Stimulated activated CD8-positive, alpha-beta memory T cell treated with anti-CD3 and anti-CD28 coated beads, Interleukin-15, amount 100 ng/mL, for 48 hours (primary cell): ENCODE measurements around the gene ANKS1B.
"Not testable (repeated sequence)": the region's sequence is repeated elsewhere in the genome, so short reads cannot be mapped to it uniquely, and the experiment has no call there.

Experiments
- DNase-seq, 2 donors: peaks; one replicate each; pipeline ENCODE4 v3.0.0-alpha.2; 2020; ENCODE audit warnings: low read depth in 2 of 2

The ANKS1B gene

DNA sequence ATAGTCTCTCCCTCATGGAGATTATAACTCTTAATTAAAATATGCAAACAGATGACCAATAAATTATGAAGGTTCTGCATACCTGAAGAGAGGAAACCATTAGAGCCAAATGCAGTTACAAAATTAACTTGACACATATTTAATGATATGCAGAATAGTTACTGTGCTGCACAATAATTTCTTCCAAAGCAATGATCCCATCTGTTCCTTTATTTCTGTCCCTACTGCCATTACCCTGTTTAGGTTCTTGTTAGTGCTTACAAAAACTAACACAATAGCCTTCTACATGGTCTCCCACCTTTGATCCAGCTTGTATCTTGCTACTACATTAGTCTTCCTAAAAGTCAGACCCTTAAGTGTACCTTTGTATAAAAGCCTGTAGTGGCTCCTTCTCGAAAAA, 928.5 kb downstream of the ANKS1B start:
- no peak for DNase-seq

DNA sequence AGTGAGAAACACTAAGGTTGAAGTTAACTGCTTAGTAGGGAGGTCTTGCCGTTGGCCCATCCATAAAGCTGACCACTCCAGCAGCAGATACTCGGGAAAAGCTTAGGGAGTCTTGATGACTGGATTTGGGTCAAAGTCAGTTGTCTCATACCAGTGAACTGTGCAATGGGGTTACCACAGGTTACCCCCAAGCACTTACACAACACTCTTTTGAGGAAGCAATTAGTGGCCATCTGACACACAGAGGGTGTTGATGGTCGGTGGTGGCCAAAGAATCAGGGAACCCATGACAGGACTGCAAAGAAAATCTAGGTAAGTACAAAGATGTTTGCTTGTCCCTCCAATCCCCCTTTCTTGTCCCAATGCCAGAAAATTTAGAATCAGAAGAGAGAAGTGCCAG, 929.4 kb downstream of the ANKS1B start:
- DNase-seq, result no peak

DNA sequence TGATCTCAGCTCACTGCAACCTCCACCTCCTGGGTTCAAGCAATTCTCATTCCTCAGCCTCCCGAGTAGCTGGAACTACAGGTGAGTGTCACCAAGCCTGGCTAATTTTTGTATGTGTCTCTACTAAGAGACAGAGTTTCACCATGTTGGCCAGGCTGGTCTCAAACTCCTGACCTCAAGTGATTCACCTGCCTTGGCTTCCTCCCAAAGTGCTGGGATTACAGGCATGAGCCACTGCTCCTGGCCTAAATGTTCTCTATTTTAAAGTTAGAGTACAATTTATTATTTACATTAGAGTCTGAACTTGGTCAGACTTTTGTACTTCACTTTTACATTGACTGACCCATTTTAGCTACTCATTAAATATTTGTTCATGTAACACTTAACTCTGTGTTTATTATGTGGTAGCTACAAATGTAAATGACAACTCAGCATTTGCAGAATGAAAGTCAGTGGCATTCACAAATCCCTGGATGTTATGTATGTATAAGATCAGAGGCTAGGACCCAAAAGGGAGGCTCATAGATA, 930.1 kb downstream of the ANKS1B start:
- DNase-seq, result no peak

DNA sequence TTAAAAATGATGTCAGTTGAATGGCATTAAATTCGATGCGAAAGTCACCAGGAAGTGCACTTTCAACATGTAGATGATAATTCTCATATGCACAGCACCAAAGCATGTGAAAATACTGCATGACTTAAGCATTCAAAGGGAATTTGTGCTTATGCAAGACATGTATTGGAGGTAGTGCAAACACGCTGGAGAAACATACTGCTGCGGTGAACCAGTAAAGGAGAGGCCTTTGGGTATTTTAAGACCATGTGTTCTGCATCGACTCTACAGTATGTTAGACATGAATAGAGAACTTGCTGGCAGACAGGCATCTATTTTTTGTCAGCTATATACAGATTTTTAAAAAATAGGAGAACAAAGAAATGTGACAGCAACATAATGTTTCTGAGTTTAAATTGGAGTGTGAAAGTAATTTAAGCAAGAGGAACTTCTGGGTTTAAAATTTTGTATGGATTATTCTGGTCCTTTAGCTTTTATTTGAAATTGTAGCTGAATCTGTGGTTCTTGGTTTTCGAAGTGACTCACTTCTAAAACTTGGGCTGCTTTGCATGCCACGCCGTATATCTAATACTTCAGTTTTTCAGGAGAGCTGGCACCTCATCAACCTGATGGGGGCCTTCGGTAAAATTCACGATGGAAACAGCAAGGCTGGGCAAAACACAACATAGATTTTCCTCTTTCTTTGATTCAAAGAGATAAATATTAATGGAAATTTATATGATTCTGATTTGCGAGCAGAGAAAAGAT, 930.9 kb downstream of the ANKS1B start:
- no peak for DNase-seq

GRCh38 chr12:99049774-99050173, 935.0 kb downstream of the ANKS1B start:
- DNase-seq, result no peak

- no peak for DNase-seq
Observed at GRCh38 chr12:99045158-99045557, 939.6 kb downstream of the ANKS1B start.

DNA sequence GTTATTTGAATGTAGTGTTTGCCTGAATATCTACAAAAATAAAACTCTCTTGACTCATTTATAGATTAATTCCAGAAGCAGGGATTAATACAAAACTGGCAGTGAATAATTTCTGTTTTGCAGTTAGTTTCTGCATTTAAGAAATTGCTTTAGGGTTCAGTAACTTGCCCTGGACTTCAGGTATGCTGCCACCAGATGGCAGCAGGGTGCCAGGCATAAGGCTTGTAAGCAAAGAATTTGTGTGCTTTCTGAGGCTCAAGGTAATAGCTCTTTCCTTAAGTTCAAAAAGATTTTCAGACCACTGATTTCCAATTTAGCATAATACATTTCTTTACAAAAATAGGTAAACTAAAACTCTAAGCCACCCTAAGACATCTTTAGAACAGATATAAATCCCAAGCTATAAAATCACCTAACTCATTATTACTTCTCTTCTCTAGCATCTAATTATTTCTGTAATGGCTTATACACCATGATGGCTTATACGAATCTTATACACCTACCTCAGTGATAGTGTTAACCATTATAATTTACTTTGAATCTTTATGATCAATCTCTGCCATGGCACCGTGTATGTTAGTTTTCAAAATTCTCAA, 941.3 kb downstream of the ANKS1B start:
- DNase-seq, result peak; percentile 19 to 20

DNA sequence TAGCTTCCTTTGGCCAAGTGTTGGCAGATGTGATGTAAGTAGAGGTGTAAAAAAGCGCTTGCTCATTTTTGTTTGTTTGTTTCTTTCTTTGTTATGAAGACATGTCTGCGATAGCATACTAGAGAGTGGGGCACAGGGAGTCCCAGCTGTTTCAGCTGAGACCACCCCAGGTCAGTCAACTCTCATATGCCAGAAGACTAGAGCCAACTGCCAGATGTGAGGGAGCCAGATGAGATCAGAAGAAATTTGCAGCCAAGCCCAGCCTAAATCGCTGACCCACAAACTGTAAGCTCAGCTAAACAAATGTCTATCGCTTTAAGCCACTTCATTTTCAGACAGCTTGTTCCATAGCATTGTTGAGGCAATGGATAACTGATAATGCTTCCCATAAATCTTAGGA, 942.5 kb downstream of the ANKS1B start:
- no peak for DNase-seq

DNA sequence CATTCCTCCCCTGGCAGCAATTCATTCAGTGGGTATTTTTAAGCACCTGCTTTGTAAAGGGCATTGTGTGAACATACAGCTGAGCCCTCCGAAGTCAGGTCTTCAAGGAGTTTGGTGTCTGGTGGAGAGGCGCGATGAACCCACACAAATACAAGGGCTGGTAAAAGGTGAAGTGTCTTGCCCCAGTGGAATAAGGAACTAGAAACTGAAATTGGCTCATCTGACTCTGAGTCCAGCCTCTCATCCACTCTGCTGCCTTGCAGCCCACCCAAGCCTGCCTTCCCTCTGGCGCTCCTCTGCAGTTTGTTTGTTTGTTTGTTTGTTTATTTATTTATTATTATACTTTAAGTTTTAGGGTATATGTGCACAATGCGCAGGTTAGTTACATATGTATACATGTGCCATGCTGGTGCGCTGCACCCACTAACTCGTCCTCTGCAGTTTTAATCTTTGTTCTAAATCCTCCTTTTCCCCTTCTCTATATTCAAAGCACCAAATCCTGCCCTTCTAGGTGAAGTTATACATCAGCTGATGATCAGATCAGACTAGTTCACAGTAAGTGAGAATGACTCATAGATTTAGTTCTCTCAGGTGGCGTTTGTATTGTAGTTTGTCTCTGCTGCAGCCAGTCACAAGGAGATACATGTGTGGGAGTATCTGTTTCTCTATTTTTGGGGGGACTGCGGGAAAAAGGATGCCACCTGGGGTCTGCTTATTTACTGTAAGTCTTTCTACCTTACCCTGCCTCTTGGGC, 945.2 kb downstream of the ANKS1B start:
- no peak for DNase-seq

DNA sequence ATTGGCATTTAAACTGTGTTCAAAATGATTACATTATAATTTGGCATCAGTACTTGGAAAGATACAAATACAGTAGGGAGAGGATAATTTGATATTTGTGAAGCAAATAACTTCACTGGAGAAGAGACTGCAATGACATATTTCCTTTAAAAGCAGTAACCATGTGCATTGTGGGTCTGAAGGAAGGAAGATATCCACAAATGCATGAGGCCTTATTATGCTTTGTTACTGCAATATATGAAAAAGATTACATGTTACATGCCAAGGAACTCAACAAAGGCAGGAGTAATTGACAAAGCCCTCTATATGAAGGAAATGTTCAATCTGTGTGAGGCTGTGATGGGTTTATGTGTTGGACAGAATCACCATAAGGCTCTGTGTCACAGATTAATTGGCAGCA, 948.2 kb downstream of the ANKS1B start:
- DNase-seq, result no peak

DNA sequence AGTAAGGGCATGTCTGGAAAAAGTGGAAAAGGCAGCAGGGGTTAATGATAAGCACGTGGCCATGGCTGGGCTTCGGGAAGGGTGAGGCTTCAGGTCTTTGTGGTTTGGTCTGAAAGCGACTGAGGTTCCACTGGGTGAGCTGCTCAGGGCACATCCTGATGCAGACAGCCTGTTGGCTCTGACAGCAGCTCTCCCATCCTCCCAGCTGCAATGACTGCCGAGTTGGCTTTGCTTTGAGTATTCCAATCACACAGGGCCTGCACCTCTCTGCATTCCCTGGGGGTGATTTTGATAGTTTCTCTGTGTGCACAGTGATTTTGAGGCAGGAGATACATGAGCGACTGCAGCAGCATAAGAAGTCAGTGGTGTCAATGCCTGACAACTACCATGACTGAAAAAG, 948.9 kb downstream of the ANKS1B start:
- no peak for DNase-seq

GRCh38 chr12:99034201-99034600, 950.5 kb downstream of the ANKS1B start:
- not testable (repeated sequence) for DNase-seq

DNA sequence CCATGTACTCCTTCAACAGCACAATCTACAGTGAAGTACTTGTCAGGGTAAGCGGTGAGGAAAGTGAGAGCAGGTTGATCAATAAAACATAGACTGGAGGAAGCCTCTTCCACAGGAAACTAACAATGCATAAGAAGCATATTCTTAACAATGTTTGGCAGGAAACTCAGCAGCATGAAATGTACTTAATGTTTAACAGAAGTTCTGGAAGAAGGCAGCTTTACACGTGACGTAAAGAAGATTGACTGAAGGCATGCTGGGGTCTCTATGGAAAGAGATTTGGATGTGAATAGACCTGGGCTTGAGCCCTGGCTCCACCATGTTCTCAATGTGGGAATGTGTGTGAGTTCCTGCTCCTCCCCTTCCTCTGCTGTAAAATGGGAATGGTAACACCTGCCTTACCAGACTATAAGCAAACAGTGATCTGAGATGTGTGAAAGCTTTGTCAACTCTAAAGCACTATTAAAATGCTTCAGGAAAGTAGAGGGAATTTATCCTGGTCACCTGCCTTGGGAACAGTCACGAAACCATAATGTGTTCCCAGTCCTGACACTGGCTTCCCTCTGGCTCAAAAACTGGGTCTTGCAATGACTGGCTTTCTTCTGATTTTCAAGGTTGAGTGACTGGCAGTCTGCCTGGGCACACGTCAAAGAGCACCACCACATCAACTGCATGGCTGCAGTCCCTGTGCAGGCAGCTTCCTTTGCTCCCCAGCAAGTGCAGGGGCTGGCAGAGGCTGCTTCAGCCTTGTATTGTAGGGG, 955.0 kb downstream of the ANKS1B start:
- no peak for DNase-seq

DNA sequence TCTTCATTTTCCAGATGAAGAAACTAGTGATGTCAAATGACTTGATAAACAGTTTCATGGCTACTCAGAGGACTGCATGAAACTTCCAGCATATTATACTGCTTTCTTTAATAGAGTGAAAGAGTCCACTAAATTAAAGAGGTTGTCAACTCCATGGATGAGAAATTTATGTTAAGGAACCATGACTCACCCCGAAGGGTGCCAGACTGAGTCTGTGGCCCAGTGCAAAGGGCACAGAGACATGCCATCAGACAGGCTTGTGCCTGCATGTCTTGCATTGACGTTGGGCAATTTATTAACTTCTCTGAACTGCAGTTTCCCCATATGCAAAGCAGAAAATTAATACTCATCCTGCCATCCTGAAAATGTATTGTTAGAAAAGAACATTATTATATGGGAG, 957.3 kb downstream of the ANKS1B start:
- DNase-seq, result no peak

DNA sequence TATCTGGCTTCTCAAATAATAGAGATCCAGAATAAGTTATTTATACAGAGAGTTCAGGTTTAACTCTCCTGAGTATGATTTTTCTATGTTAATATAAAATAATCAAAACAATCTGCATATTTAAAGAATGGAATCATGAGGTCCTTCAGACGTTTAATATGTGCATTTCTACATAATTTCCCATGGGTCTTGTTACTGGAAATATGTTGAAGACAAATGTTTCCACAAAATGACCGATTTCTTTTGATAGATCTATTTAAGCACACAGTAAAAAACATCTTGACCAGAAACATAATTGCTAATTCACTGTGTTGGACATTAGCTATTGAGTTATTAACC, 957.7 kb downstream of the ANKS1B start:
- DNase-seq, result no peak

DNA sequence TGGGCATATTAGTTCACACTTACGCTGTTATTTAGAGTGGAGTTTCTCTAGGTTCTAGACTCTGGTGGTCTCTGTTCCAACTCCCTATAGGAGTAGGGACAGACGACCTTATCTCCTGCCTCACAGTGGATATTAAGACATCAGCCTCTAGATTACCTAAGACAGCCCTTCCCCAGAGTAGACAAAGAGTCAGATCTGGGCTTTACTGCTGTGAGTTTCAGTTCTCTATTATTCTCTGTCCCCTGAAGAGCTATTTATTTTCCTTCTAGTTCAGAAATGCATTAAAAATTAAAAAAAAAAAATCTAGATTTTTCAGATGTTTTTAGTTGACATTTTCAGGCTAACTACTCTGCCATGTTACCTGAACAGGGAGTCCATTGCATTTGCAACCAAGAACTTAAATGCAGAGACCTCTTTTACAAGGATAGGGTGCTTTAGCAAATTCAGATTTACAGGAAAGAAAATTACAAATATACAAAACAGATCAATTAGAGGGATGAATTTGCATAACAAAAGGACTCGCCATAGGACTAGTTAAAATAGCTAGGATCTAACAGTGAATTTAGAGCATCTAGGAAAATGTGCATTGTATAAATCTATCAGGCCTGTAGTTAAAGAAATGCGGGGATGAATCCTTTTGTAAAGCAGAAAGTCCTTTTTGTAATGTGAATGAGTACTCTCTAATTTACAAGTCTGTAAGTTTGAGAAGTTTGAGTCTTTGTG, 958.2 kb downstream of the ANKS1B start:
- no peak for DNase-seq

DNA sequence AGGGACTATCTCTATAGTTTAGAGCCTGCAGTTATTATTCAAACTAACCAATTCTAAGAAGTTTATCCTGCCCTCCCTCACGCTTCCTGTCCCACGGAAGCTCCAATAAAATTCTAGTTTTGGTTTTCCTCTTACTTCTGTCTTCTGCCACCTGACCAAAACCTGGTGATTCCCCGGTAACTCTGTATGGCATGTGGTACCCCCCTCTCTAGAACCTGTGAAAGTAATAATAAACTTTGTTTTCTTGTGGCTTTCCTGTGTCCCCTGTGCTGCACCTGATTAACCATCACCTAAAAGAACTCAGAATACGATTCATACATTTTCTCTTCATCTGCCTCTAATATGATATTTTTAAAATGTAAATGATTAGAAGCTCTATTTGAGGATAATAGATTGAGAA, 959.9 kb downstream of the ANKS1B start:
- no peak for DNase-seq

GRCh38 chr12:99024191-99024590, 960.5 kb downstream of the ANKS1B start:
- no peak for DNase-seq

- no peak for DNase-seq
Observed at GRCh38 chr12:99020871-99021270, 963.9 kb downstream of the ANKS1B start.

DNA sequence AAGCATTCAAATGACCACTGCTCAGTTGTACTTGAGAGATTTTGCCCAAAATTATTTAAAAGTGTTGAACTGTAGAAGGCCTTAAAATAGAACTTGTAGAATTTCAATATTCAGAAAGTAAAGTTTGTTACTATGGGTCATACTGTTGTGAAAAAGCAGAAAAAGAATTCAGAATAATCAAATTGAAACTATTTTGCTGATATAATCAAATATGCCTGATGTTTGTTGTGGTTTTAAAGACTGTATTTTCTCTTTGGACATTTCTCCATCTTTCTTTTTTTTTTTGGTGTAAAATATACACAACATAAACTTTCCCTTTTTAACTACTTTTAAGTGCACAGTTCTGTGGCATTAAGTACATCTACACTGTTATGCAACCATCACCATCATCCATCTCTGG, 964.9 kb downstream of the ANKS1B start:
- no peak for DNase-seq

DNA sequence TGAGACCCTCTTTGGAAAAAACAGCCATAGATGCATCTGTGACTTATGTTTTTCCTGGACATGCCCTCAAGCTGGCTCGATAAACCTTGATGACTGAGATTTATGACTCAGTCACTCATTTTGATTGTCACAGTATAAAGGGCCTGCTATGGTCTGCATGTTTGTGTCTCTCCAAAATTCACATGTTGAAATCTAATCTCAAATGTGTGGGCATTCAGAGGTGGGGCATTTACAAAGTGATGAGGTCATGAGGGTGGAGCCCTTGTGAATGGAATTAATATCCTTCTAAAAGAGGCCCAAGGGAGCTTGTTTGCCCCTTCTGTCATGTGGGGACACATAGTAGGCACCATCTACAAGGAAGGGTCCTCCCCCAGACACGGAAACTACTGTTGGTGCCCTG, 966.8 kb downstream of the ANKS1B start:
- DNase-seq, result no peak
